GM21737 (cell line): ENCODE measurements around the gene NAE1.
A peak's percentile ranks its signal among the peaks of the same experiment; 100 is the strongest.
"Not testable (repeated sequence)": the region's sequence is repeated elsewhere in the genome, so short reads cannot be mapped to it uniquely, and the experiment has no call there.

Source experiments
- ATAC-seq: cut with Tn5 transposase; IDR thresholded peaks from one replicate; pipeline ENCODE4 v1.9.1; 2021; ENCODE audit warnings: mild to moderate bottlenecking, moderate library complexity; ENCODE audit not compliant: unreplicated experiment

NAE1 gene

GRCh38 chr16:66830422-66831404 is at the start of gene NAE1:
NAE1 (minus strand) TSS chr16:66830976; CDS start chr16:66830899, 77 bp downstream.
- ATAC-seq = peak; percentile 92

GRCh38 chr16:66878067-66878466 is 47.3 kb upstream of the NAE1 start:
- ATAC-seq = no peak

DNA sequence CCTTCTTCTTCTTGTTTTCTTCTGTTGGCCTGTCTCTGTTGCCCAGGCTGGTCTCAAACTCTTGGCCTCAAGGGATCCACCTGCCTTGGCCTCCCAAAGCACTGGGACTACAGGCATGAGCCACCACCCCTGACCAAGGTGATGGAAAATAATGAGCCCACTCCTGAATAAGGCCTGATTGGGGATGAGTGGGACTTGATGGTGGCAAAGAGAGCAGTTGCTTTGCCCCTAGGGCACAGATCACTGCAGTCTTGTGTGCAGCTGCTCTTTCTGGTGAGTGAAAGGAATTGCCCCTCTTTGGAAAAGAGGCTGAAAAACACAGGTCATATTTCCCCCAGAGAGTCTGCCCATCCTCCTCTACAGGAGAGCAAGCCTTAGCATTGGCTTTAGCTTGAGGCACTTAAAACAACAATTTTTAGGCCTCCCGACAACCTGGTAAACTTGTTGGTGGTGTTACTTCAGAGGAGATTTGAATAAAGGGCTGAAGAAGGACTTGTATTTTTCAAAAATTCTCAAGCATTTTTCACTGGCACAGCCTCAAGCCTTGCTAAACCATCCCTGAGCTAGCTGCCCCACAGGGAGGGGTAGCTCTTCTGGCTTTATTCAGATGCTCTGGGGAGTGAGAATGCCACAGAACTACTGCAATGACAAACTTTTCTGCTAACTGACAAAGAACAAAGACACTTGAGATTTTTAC is 43.5 kb upstream of the NAE1 start:
- no peak for ATAC-seq

- no peak for ATAC-seq
Measured at GRCh38 chr16:66873685-66874055, 42.9 kb upstream of the NAE1 start.

GRCh38 chr16:66872943-66873684 is 42.3 kb upstream of the NAE1 start:
- ATAC-seq = peak; percentile 80

- ATAC-seq = no peak
Measured at GRCh38 chr16:66872559-66872942, 41.8 kb upstream of the NAE1 start.

GRCh38 chr16:66871840-66872239 is 41.1 kb upstream of the NAE1 start:
- no peak for ATAC-seq

DNA sequence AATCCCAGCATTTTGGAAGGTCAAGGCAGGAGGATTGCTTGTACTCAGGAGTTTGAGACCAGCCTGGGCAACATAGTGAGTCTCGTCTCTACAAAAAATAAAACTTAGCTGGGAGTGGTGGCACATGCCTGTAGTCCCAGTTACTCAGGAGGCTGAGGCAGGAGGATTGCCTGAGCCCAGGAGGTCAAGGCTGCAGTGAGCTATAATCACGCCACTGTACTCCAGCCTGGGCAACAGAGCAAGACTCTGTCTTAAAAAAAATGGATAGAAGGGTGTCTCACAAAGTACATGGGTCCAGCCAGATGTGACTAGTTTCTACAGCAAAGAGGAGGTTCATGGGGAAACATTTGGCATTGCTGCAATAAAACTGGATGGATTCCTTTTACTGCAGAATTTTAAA is 40.6 kb upstream of the NAE1 start:
- not testable (repeated sequence) for ATAC-seq

DNA sequence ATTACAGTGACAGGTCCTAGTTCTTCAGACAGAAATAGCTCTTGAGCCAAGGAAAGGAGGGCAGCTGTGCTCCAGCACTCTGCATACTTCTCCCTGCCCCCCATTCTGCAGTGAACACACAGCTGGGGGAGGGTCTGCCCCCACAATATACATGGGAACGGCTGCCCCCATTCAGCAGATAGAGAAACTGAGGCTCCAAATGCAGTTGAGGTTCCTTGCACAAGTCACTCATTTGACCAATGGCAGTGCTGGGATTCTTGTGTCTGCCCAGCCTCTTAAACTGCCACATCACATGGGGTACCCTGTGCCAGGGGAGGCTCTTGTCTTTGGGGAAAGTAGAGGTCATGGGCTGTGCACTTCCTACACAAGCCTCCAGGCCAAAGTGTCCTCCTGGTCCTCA is 38.6 kb upstream of the NAE1 start:
- no peak for ATAC-seq

DNA sequence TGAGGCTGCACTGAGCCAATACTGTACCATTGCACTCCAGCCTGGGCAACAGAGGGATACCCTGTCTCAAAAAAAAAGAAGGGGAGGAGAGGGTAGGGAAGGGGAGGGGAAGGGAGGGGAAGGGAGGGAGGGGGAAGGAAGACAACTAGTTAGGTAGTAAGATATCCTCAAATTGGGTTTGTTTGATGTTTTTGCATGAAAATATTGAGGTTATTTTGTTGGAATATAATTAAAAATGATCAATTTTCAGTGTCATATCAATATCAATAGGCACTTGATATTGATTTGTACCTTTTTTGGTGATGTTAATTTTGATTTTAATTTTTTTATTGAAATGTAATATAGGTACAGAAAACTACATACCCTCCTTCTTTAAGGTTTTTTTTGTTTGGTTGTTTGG is 32.9 kb upstream of the NAE1 start:
- no peak for ATAC-seq

- ATAC-seq = no peak
Measured at GRCh38 chr16:66862023-66862520, 31.3 kb upstream of the NAE1 start.

- no peak for ATAC-seq
Measured at GRCh38 chr16:66859397-66860068, 28.8 kb upstream of the NAE1 start.

- ATAC-seq = no peak
Measured at GRCh38 chr16:66858740-66859396, 28.1 kb upstream of the NAE1 start.

GRCh38 chr16:66857437-66857836 is 26.7 kb upstream of the NAE1 start:
- no peak for ATAC-seq

GRCh38 chr16:66856801-66857200 is 26.0 kb upstream of the NAE1 start:
- ATAC-seq = no peak

- ATAC-seq = no peak
Measured at GRCh38 chr16:66856184-66856730, 25.5 kb upstream of the NAE1 start.

- ATAC-seq = no peak
Measured at GRCh38 chr16:66853261-66854139, 22.7 kb upstream of the NAE1 start.

- no peak for ATAC-seq
Measured at GRCh38 chr16:66851166-66851964, 20.6 kb upstream of the NAE1 start.
